Measurements from ENCODE around the gene RNF208.

The RNF208 gene

GRCh38 chr9:137226338-137227053 is 4.5 kb upstream of the RNF208 start:
- peak in 1 of 2 experiments; percentile 27 for DNase-seq

DNA sequence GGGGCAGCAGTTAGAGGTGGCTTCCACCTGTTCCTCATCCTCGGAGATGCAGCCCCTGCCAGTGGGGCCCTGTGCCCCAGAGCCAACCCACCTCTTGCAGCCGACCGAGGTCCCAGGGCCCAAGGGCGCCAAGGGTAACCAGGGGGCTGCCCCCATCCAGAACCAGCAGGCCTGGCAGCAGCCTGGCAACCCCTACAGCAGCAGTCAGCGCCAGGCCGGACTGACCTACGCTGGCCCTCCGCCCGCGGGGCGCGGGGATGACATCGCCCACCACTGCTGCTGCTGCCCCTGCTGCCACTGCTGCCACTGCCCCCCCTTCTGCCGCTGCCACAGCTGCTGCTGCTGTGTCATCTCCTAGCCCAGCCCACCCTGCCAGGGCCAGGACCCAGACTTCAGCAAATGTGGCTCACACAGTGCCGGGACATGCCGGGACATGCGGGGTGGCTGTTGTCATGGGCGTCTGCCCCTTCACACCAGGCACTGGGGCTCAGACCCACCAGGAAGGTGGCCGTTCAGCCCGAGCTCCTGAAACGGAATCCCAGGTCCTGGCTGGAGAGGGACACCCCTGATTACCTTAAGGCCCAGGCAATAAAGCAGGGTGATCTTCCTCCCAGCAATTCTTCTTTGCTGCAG is 3.8 kb upstream of the RNF208 start:
- DNase-seq, result no peak

- DNase-seq, result no peak
These were observed 3.0 kb upstream of the RNF208 start, which contains the start of gene CYSRT1 for GRCh38 chr9:137224830-137225694. Gene CYSRT1 (plus strand): TSS chr9:137225174. CDS start chr9:137225622, 448 bp downstream.

DNA sequence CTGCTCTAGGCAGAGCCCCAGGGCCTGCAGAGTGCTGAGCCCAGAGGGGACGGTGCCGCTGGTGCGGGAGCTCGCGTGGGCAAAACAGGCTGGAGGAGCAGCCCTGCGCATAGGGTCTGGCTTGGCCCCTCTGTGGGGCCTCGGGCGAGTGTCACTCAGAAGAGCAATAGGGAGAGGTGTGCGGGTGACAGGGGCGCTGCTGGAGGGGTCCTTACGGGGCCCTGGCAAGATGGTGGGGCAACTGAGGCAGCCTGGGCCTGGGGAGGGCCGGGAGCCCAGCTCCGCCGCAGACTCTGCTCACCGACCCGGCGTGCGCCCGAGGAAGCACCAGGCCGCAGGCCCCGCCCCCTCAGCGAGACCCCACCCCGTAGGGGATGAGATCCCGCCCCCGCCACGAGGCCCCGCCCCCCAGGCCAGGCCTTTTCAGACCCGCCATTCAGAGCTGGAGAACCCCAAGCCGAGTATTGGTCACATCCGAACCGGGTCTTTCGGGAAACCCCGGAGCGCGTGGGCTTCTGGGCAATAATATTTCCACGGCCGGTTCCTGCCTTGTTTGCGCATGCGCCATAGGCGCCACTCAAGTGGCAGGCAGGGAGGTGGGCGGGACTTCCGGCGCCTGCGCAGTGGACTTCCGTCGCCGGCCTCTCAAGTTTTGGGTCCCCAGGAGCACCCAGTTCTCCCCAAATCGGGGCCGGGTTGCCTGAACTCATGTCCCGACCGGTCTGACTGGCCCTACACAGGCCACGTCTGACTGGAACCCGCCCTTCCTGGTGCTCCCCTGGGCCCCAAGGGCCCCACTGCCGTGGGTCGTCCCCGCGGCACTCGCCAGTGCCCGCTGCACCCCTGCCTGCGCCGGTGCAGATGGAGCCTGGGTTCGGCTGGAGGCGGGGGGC is 1.3 kb upstream of the RNF208 start:
- DNase-seq, result peak; percentile 95 to 97

DNA sequence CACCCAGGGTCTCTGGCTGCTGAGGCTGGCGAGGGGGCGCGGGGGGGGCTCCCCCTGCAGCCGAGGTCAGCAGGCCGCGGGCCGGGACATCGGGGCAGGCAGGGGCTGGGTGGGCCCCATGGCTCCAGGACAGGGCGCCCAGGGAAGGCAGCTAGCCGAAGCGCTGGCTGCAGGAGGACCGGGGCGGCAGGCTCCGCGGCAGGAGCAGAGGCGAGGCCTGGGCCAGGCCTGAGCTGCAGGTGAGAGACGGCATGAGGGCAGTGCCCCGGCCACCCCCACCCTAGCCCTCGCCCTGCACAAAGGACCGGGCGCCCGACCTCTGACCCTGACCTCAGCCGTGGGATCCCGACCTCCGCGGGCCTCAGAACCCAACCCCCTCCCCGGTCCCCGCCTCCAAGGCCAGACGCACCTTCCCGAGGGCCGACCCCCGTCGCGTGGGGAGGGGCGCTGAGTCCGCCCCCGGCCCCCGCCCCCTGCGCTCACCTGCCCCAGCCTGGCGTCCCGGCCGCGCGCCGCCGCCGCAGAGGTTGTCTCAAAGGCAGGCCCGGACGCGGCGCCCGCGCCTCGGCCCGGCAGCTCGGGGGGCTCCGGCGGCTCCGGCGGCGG is 431 bp downstream of the RNF208 start:
- no peak for DNase-seq

DNA sequence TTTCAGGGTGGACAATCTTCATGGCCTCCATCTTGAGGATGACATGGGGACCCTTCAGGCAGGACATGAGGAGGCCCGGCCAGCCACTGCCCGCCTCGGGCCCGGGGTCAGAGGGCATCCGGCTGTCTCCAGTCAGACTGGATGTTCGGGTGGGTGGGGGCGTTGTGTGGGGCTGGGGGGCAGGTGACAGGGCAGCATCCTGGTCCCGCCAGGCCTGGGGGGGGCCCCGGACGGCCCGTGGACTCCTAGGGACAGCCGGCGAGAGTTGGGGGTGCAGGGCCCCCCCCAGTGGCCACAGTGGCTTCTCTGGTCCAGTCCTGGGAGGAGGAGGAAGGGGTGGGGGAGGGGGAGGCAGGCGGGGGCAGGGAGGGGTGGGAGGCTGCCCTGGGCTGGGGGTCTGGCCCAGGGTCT is 940 bp downstream of the RNF208 start:
- DNase-seq, result no peak

GRCh38 chr9:137220317-137221094 is 1.5 kb downstream of the RNF208 start:
- DNase-seq, result no peak

GRCh38 chr9:137219757-137220316 is 2.2 kb downstream of the RNF208 start:
- DNase-seq, result no peak

- DNase-seq, result peak; percentile 59 to 82
These were observed 3.2 kb downstream of the RNF208 start for GRCh38 chr9:137218754-137219271.

DNA sequence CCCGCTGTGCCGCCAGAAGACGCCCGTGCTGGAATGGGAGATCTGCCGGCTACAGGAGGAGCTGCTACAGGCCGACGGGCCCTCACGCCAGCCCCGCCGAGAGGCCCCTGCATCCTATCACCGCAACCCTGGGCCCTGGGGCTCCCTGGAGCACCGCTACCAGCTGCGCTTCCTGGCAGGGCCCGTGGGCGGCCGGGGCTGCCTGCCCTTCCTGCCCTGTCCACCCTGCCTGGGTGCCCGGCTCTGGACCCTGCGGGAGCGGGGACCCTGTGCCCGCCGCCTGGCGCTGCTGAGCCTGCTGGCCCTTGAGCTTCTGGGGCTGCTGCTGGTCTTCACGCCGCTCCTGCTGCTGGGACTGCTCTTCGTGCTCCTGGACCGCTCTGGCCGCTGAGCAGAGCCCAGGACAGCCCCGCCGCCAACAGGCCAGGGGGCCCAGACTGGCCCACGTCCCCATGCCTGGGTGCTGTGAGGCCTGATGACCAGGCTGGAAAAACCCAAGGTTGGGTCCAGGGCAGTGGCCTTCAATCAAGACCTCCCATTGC is 3.8 kb downstream of the RNF208 start:
- DNase-seq, result no peak

DNA sequence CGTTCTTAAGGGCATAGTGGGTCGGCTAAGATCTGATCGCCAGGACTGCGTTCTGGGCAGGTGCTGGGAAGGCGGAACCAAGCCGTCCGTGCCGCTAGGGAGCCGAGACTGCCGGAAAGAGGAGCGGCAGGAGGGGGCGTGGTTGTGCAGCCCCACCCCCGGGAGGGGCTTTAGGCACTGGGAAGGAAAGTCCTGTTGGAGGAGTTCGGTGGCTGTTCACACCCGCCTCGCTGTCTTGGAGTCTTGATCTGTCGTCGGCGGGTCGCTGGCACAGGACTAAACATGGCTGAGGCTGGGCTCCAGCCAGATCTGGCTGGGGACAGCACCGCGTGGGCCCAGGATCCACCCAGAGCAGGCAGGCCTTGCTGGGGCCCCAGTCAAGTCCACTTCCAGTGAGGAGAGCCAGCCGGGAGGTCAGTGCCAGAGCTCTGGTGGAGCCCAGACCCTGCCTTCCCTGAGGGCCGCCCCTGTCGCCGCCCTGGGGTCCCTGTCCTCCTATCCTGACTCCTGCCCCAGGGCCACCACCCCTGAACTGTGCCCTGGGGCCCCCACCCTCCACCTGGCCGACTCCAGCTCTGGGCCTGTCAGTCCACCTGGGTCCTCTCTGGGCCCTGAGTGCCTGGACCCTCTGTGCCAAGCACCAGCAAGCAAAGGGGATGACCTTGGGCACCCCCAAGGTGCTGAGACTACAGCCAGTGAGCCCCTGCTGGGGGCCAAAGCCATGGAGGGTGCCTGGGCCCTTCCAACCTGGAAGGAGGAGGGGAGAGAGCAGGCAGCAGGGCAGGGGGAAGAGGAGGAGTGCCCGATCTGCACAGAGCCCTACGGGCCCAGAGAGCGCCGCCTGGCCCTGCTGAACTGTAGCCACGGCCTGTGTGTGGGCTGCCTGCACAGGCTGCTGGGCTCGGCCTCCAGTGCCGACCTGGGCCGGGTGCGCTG is 4.5 kb downstream of the RNF208 start:
- DNase-seq, result peak; percentile 85 to 89

GRCh38 chr9:137216188-137216965 is 5.7 kb downstream of the RNF208 start:
- no peak for DNase-seq

GRCh38 chr9:137215196-137215986 is 6.6 kb downstream of the RNF208 start:
- DNase-seq, result no peak

GRCh38 chr9:137214620-137215019 is 7.4 kb downstream of the RNF208 start:
- no peak for DNase-seq

DNA sequence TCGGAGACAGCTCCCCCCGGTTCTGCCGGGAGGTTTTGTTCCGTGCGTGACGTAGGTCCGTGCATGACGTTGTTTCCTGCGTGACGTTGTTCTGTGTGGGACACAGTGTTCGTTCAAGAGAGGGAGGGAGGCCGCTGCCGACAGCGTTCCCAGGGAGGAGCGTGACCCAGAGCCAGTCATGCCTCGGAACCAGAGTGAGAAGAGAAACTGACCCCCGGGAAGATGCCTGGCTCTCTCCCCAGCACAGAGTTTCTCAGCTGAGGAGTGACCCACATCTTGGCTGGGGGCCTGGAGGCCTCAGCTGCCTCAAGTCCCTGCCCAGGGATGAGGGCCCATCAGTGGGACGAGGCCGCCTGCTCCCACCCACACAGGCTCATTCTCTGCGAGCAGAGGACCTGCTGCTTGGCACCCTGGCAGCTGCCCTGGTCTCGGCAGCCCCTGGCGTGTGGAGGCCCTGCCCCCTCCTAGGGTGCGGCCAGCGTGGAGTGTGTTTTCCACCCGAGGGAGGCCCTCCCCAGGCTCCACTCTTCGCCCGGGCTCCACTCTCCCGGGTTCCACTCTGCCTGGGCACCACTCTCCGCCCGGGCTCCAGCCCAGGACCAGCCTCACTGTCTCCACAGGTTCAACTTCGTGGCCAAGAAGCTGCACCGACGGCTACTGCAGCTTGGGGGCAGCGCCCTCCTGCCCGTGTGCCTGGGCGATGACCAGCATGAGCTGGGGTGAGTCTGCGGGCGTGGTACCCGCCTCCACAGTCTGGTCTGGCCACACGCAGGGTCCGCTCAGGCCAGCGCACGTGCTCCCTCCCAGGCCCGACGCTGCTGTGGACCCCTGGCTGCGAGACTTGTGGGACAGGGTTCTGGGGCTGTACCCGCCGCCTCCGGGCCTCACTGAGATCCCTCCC is 8.6 kb downstream of the RNF208 start:
- no peak for DNase-seq

DNA sequence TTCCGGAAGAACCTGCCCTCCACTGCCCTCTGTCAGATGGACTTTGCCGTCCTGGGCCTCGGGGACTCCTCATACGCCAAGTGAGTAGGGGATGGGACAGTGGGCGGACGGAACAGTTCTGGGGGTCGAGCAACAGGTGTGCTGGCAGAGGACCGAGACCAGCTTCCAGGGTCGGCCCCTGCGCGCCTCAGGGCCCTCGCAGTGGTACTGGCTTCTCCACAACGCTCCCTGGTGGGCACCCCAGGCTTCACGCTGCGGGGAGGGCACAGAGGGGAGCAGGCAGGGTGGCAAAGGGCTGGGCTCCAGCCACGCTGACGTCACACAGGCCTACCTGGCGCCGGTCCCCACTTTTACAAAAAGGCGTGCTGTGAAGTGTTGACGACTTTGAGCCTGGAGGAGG is 9.5 kb downstream of the RNF208 start:
- DNase-seq, result no peak

Measured in SW 1271 (cell line).